C4-2B (cell line): ENCODE results near the gene APCDD1L.

Source experiments
- ZFX ChIP-seq: fragments of 450-650 bp; IDR thresholded peaks from 2 replicates; pipeline ENCODE4 v1.6.1; 2017
- TF ChIP-seq, protein P1 (sequence below): fragments of 450-650 bp; conservative IDR thresholded peaks from 2 replicates; pipeline ENCODE4 v1.5.1; 2017; ENCODE audit warnings: mild to moderate bottlenecking

DNA sequence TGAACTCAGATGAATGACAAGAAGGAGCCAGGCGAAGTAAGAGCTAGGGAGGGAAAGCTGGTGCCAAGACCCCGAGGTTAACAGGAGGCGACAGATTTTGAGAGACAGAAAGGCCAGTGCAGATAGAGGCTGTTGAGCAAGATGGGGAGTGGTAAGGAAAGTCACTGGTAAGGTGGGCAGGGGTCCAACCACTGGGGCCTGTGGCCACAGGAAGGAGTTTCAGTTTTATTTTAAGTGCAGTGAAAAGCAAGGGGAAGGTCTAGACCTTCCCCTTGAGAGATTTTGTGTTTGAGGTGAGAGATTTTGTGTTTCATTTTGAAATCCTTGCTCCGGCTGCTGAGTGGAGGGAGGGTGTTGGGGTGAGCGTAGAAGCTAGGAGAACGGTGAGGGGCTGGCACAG is 41.8 kb upstream of the APCDD1L start:
- TF ChIP-seq, protein P1, sequence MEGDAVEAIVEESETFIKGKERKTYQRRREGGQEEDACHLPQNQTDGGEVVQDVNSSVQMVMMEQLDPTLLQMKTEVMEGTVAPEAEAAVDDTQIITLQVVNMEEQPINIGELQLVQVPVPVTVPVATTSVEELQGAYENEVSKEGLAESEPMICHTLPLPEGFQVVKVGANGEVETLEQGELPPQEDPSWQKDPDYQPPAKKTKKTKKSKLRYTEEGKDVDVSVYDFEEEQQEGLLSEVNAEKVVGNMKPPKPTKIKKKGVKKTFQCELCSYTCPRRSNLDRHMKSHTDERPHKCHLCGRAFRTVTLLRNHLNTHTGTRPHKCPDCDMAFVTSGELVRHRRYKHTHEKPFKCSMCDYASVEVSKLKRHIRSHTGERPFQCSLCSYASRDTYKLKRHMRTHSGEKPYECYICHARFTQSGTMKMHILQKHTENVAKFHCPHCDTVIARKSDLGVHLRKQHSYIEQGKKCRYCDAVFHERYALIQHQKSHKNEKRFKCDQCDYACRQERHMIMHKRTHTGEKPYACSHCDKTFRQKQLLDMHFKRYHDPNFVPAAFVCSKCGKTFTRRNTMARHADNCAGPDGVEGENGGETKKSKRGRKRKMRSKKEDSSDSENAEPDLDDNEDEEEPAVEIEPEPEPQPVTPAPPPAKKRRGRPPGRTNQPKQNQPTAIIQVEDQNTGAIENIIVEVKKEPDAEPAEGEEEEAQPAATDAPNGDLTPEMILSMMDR, result no peak
- no peak for TF ChIP-seq ZFX
